ENCODE measurements around the gene DNAJC24. TPM values are rescaled to one million over a fixed set of nuclear protein-coding genes. Genes with fewer than 3 reads are reported as not detected.

DNAJC24 gene
- polyA plus RNA-seq, 3 donors, result 3.4 to 4.8 (median 4.4) TPM

- Histone ChIP-seq H3K4me3 (replicated peaks in 1 of 3; ENCODE audit: low read depth in 2 of 3, low read length in 3 of 3) (no peak overlapping the region), H3K79me2 (ENCODE audit: insufficient read depth, low read length) (no peaks in the 10 kb centered on the region), H4K20me1 (ENCODE audit: insufficient read depth, low read length) (no peaks in the 10 kb centered on the region), H3K9ac (ENCODE audit: insufficient read depth, low read length, poor library complexity, severe bottlenecking) (no peak overlapping the region), H3K4me1 (ENCODE audit: control insufficient read depth in 1 of 2, insufficient read depth in 2 of 2, low read length in 2 of 2) (no peaks in the 10 kb centered on the region), H3K4me2 (replicated peaks; ENCODE audit: extremely low read depth, low read length, poor library complexity, severe bottlenecking) (no peak overlapping the region), H2AFZ (ENCODE audit: insufficient read depth, low read depth, low read length, poor library complexity, severe bottlenecking) (no peak overlapping the region), H3K27me3 (ENCODE audit: control insufficient read depth in 2 of 2, insufficient read depth in 2 of 2, low read length in 2 of 2) (no peaks in the 10 kb centered on the region), H3K27ac (ENCODE audit: low read depth in 1 of 2, low read length in 2 of 2) (no peak overlapping the region), H3K36me3 (replicated peaks in 1 of 2; ENCODE audit: control insufficient read depth in 1 of 2, insufficient read depth in 2 of 2, low read length in 2 of 2) (peaks cover 0 to 12% of the 10 kb centered on the region in 2 donors), H3K9me3 (replicated peaks in 1 of 2; ENCODE audit: control insufficient read depth in 1 of 2, insufficient read depth in 1 of 2, low read length in 2 of 2) (no peaks in the 10 kb centered on the region)
- WGBS (ENCODE audit: insufficient coverage), result 100% methylated on average over 3 of the region's 5 CpGs
- Mint-ChIP-seq H3K36me3 (peaks cover 0 to 7% of the 10 kb centered on the region in 2 donors), H3K4me1 (peaks cover under 1% of the 10 kb centered on the region), H3K27me3 (ENCODE audit: low read depth in 3 of 3) (no peaks in the 10 kb centered on the region), H3K27ac (no peak overlapping the region), H3K9me3 (no peaks in the 10 kb centered on the region), H3K4me3 (no peak overlapping the region)
- no peak for DNase-seq
- intact Hi-C loops (cut with micrococcal nuclease), result no loop called here
- TF ChIP-seq CTCF (IDR thresholded peaks at IDR 0.05), result no peak
Observed at GRCh38 chr11:31375879-31376278, 6.2 kb downstream of the DNAJC24 start.

- Mint-ChIP-seq H3K27me3 (ENCODE audit: low read depth in 3 of 3) (peaks cover 0 to 1% (median 0%) of the 10 kb centered on the region in 3 donors), H3K4me3 (no peak overlapping the region), H3K9me3 (peaks cover 0 to 19% (median 6%) of the 10 kb centered on the region in 7 donors), H3K27ac (no peak overlapping the region), H3K36me3 (peaks cover 4 to 14% of the 10 kb centered on the region in 2 donors), H3K4me1 (no peaks in the 10 kb centered on the region)
- no peak overlapping the region for H3K27ac ChIP-seq (ENCODE audit: low read depth in 1 of 2, low read length in 2 of 2)
- no peaks in the 10 kb centered on the region for H3K79me2 ChIP-seq (ENCODE audit: insufficient read depth, low read length)
- no peaks in the 10 kb centered on the region for H3K4me1 ChIP-seq (ENCODE audit: control insufficient read depth in 1 of 2, insufficient read depth in 2 of 2, low read length in 2 of 2)
- no peak overlapping the region for H3K4me2 ChIP-seq (replicated peaks; ENCODE audit: extremely low read depth, low read length, poor library complexity, severe bottlenecking)
- WGBS (ENCODE audit: insufficient coverage), result no CpG with 5 or more reads among the region's 1 CpG
- H4K20me1 ChIP-seq (ENCODE audit: insufficient read depth, low read length), result no peaks in the 10 kb centered on the region
- no peak for TF ChIP-seq CTCF (IDR thresholded peaks at IDR 0.05)
- intact Hi-C loops (cut with micrococcal nuclease), result no loop called here
- H3K9me3 ChIP-seq (replicated peaks in 1 of 2; ENCODE audit: control insufficient read depth in 1 of 2, insufficient read depth in 1 of 2, low read length in 2 of 2), result peaks cover 0 to 11% of the 10 kb centered on the region in 2 donors
- no peaks in the 10 kb centered on the region for H3K36me3 ChIP-seq (replicated peaks in 1 of 2; ENCODE audit: control insufficient read depth in 1 of 2, insufficient read depth in 2 of 2, low read length in 2 of 2)
- no peak for DNase-seq
- no peak overlapping the region for H3K9ac ChIP-seq (ENCODE audit: insufficient read depth, low read length, poor library complexity, severe bottlenecking)
- H2AFZ ChIP-seq (ENCODE audit: insufficient read depth, low read depth, low read length, poor library complexity, severe bottlenecking), result no peak overlapping the region
- H3K27me3 ChIP-seq (ENCODE audit: control insufficient read depth in 2 of 2, insufficient read depth in 2 of 2, low read length in 2 of 2), result no peaks in the 10 kb centered on the region
- no peak overlapping the region for H3K4me3 ChIP-seq (replicated peaks in 1 of 3; ENCODE audit: low read depth in 2 of 3, low read length in 3 of 3)
Observed at GRCh38 chr11:31383116-31383515, 13.5 kb downstream of the DNAJC24 start.

All from CD14-positive monocyte (primary cell).